ENCODE data around the gene LRRC14B.

GRCh38 chr5:191949-192690 lies 825 bp downstream of the LRRC14B start:
- TF ChIP-seq CTCF (conservative IDR thresholded peaks at IDR 0.05 in 1 of 2, IDR thresholded peaks at IDR 0.05 in 1 of 2; ENCODE audit: low read depth in 1 of 2, low read length in 2 of 2): no peak
- TF ChIP-seq EZH2 (IDR thresholded peaks at IDR 0.05; ENCODE audit: low read length, missing control alignments): no peak
